Keratinocyte (primary cell): Measurements from ENCODE around the gene VANGL1. TPM values are rescaled to one million over a fixed set of nuclear protein-coding genes. Genes with fewer than 3 reads are reported as not detected.

Experiments used
- DNase-seq: peaks from one replicate; pipeline ENCODE4 v3.0.0-alpha.2; 2011; ENCODE audit warnings: low read depth, missing footprints, low spot score
- FAIRE-seq: peaks from 2 replicates; lab custom pipeline; 2011; peaks lifted over from hg19 to GRCh38; lab: Jason Lieb, UNC
- H2AFZ ChIP-seq: 2 replicates; pipeline ENCODE4 v1.6.0; 2012; ENCODE audit warnings: low read length, control low read depth, inconsistent platforms; ENCODE audit not compliant: control insufficient read depth
- H3K27ac ChIP-seq: 2 replicates; pipeline ENCODE4 v1.5.1; 2011; ENCODE audit warnings: low read length; ENCODE audit not compliant: control insufficient read depth, insufficient read depth
- H3K27me3 ChIP-seq: 3 replicates; pipeline ENCODE4 v1.6.0; 2011; ENCODE audit warnings: low read length; ENCODE audit not compliant: control insufficient read depth, insufficient read depth; ENCODE audit errors: extremely low read depth
- H3K36me3 ChIP-seq, 2 experiments: 2 replicates in 1 of 2; 3 replicates in 1 of 2; pipeline ENCODE4 v1.5.1; 2011; ENCODE audit warnings: low read length in 2 of 2, mild to moderate bottlenecking in 1 of 2; ENCODE audit not compliant: control insufficient read depth in 2 of 2, insufficient read depth in 2 of 2; ENCODE audit errors: extremely low read depth in 1 of 2
- H3K4me1 ChIP-seq: 3 replicates; pipeline ENCODE4 v1.5.1; 2011; ENCODE audit warnings: low read length; ENCODE audit not compliant: control insufficient read depth, insufficient read depth; ENCODE audit errors: extremely low read depth
- H3K4me2 ChIP-seq: 3 replicates; pipeline ENCODE4 v1.6.0; 2011; ENCODE audit warnings: low read depth, low read length; ENCODE audit not compliant: control insufficient read depth, insufficient read depth; ENCODE audit errors: extremely low read depth
- H3K4me3 ChIP-seq, 3 experiments: fragments of 200-600 bp in 1 of 3; sonication (generic) in 1 of 3; 2 replicates in 2 of 3; 3 replicates in 1 of 3; pipeline ENCODE4 v1.5.1; 2011 to 2016; ENCODE audit warnings: low read length in 3 of 3, mild to moderate bottlenecking in 3 of 3, control low read depth in 2 of 3, inconsistent platforms in 1 of 3, low read depth in 1 of 3, mixed read lengths in 1 of 3, mixed run types in 1 of 3, moderate library complexity in 1 of 3; ENCODE audit not compliant: control insufficient read depth in 2 of 3, insufficient read depth in 2 of 3; ENCODE audit errors: extremely low read depth in 1 of 3
- H3K79me2 ChIP-seq: 2 replicates; pipeline ENCODE4 v1.6.0; 2012; ENCODE audit warnings: low read length; ENCODE audit not compliant: control insufficient read depth, insufficient read depth
- H3K9ac ChIP-seq: 3 replicates; pipeline ENCODE4 v1.6.0; 2011; ENCODE audit warnings: low read length; ENCODE audit not compliant: control insufficient read depth, insufficient read depth; ENCODE audit errors: extremely low read depth
- H3K9me1 ChIP-seq: 3 replicates; pipeline ENCODE4 v1.6.0; 2011; ENCODE audit warnings: low read length; ENCODE audit not compliant: control insufficient read depth, insufficient read depth; ENCODE audit errors: extremely low read depth
- H3K9me3 ChIP-seq: 2 replicates; pipeline ENCODE4 v1.5.1; 2012; ENCODE audit warnings: low read depth, low read length; ENCODE audit not compliant: control insufficient read depth
- H4K20me1 ChIP-seq: 3 replicates; pipeline ENCODE4 v1.6.0; 2011; ENCODE audit warnings: low read length; ENCODE audit not compliant: control insufficient read depth, insufficient read depth; ENCODE audit errors: extremely low read depth
- EZH2 ChIP-seq: IDR thresholded peaks from one replicate; pipeline ENCODE4 v1.6.1; 2012; ENCODE audit warnings: inconsistent platforms, mild to moderate bottlenecking, low read length, moderate library complexity
- dilution Hi-C: fragments of 300-500 bp; cut with MboI; formaldehyde crosslinking; loops from one replicate; pipeline ENCODE4 v1.7.0; 2020; ENCODE audit warnings: low sequenced_read_pairs; ENCODE audit not compliant: extremely low pct_ligation_motif_present
- polyA plus RNA-seq, 5 experiments: library from polyadenylated mRNA; depleted of rRNA in 3 of 5; stranded (reverse) in 3 of 5; stranded (forward) in 1 of 5; unstranded in 1 of 5; fragments of >200 nt; gene quantifications; 1 replicate in 1 of 5; 2 replicates in 3 of 5; 3 replicates in 1 of 5; pipeline versions ENCODE4 v1.2.1 to v1.2.3, GENCODE V29; 2011 to 2012; ENCODE audit warnings: missing spikeins in 2 of 5, low read depth in 1 of 5, low replicate concordance in 1 of 5
- TF ChIP-seq, protein P1 (sequence below), 3 experiments: IDR thresholded peaks in 1 of 3; conservative IDR thresholded peaks in 1 of 3; optimal IDR thresholded peaks in 1 of 3; 2 replicates in 2 of 3; 3 replicates in 1 of 3; pipeline versions ENCODE3 to v1.5.1; 2011; ENCODE audit warnings: low read length in 3 of 3, mild to moderate bottlenecking in 3 of 3, moderate library complexity in 2 of 3, control low read depth in 1 of 3, inconsistent platforms in 1 of 3; ENCODE audit not compliant: insufficient read depth in 2 of 3; ENCODE audit errors: extremely low read depth in 1 of 3

The VANGL1 gene
- polyA plus RNA-seq, 1 donor (not counting 4 experiments of a cell fraction or from before 2014, with no cell fraction given) = 22.4 TPM

DNA sequence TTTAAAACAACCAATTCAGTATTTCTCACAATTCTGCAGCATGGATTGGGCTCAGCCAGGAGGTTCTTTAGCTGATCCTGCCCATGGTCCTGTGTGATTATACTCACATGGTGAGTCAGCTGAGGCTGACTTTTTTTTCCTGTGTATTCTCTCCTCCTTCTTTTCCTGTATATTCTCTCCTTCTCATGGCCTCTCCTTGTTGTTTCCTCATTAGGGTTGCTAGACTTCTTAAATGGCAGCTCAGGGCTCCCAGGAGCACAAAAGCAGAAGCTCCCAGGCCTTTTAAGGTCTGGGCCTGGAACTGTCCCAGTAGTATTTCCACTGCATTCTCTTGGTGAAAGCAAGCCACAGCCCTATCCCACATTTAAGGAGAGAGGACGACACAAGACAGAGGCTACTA is 26.8 kb downstream of the VANGL1 start:
- DNase-seq = no peak
- no peak for TF ChIP-seq EZH2
- TF ChIP-seq, protein P1, sequence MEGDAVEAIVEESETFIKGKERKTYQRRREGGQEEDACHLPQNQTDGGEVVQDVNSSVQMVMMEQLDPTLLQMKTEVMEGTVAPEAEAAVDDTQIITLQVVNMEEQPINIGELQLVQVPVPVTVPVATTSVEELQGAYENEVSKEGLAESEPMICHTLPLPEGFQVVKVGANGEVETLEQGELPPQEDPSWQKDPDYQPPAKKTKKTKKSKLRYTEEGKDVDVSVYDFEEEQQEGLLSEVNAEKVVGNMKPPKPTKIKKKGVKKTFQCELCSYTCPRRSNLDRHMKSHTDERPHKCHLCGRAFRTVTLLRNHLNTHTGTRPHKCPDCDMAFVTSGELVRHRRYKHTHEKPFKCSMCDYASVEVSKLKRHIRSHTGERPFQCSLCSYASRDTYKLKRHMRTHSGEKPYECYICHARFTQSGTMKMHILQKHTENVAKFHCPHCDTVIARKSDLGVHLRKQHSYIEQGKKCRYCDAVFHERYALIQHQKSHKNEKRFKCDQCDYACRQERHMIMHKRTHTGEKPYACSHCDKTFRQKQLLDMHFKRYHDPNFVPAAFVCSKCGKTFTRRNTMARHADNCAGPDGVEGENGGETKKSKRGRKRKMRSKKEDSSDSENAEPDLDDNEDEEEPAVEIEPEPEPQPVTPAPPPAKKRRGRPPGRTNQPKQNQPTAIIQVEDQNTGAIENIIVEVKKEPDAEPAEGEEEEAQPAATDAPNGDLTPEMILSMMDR (optimal IDR thresholded peaks at IDR 0.05 in 1 of 3, IDR thresholded peaks at IDR 0.05 in 1 of 3, conservative IDR thresholded peaks at IDR 0.05 in 1 of 3; ENCODE audit: extremely low read depth in 1 of 3, insufficient read depth in 2 of 3, low read length in 3 of 3) = no peak
- peaks cover 4% of the 10 kb centered on the region for H3K9me1 ChIP-seq
- H3K36me3 ChIP-seq = peaks cover 20 to 47% of the 10 kb centered on the region in 2 experiments
- H3K27me3 ChIP-seq = no peaks in the 10 kb centered on the region
- peak overlapping the region; percentile 18 for H3K4me2 ChIP-seq
- H3K4me3 ChIP-seq = no peak overlapping the region
- no peak for FAIRE-seq
- no peaks in the 10 kb centered on the region for H4K20me1 ChIP-seq
- H3K9me3 ChIP-seq = peaks cover 10% of the 10 kb centered on the region
- H3K9ac ChIP-seq = no peak overlapping the region
- H3K4me1 ChIP-seq = peaks cover 43% of the 10 kb centered on the region
- H3K27ac ChIP-seq = peak overlapping the region; percentile 61
- H2AFZ ChIP-seq = no peak overlapping the region
- dilution Hi-C loops = no loop called here
- H3K79me2 ChIP-seq = peaks cover 45% of the 10 kb centered on the region

DNA sequence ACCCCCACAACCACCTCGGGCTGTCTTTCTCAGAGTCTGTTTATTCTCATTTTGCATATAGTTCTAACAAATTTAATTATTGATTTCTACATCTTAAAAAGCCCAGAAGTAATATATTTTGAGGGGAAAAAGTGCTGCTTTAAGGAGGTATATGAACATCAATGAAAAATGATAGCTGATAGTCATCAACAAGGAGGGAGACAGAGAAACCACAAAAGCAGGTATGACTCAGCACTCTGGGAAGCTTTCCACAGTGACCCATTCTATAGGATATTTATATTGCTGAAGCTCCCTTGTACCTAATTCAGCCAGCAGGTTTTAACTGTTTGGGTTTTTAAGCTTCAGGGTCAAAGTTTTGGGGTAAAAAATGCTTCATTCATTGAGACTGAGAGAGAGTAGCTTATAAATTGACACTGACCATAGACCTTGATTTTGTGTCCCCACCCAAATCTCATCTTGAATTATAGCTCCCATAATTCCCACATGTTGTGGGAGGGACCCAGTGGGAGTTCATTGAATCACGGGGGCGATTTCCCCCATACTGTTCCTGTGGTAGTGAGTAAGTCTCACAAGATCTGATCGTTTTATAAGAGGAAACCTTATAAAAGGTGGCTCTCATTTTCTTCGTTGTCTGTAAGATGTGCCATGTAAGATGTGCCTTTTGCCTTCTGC is 27.4 kb downstream of the VANGL1 start:
- Histone ChIP-seq H3K9ac (no peak overlapping the region), H3K79me2 (peaks cover 47% of the 10 kb centered on the region), H2AFZ (no peak overlapping the region), H4K20me1 (no peaks in the 10 kb centered on the region), H3K27ac (peak overlapping the region; percentile 61), H3K27me3 (no peaks in the 10 kb centered on the region), H3K4me2 (peak overlapping the region; percentile 18), H3K9me3 (peaks cover 10% of the 10 kb centered on the region), H3K36me3 (peaks cover 15 to 42% of the 10 kb centered on the region in 2 experiments), H3K9me1 (peaks cover 4% of the 10 kb centered on the region), H3K4me3 (no peak overlapping the region), H3K4me1 (peaks cover 43% of the 10 kb centered on the region)
- TF ChIP-seq EZH2 = no peak
- TF ChIP-seq, protein P1 (optimal IDR thresholded peaks at IDR 0.05 in 1 of 3, IDR thresholded peaks at IDR 0.05 in 1 of 3, conservative IDR thresholded peaks at IDR 0.05 in 1 of 3; ENCODE audit: extremely low read depth in 1 of 3, insufficient read depth in 2 of 3, low read length in 3 of 3) = no peak
- no peak for FAIRE-seq
- no peak for DNase-seq
- dilution Hi-C loops = no loop called here
